Activated naive CD4-positive, alpha-beta T cell treated with anti-CD3 and anti-CD28 coated beads, Interleukin-2, amount 50 U/mL, for 16 hours (primary cell): ENCODE data around the gene ZNF668.
A peak's percentile ranks its signal among the peaks of the same experiment; 100 is the strongest.
"Not testable (repeated sequence)": the region's sequence is repeated elsewhere in the genome, so short reads cannot be mapped to it uniquely, and the experiment has no call there.

Source experiments
- DNase-seq: peaks from one replicate; pipeline ENCODE4 v3.0.0-alpha.2; 2020

Gene ZNF668

GRCh38 chr16:31050280-31051030, 23.6 kb downstream of the ZNF668 start:
- DNase-seq, result no peak

DNA sequence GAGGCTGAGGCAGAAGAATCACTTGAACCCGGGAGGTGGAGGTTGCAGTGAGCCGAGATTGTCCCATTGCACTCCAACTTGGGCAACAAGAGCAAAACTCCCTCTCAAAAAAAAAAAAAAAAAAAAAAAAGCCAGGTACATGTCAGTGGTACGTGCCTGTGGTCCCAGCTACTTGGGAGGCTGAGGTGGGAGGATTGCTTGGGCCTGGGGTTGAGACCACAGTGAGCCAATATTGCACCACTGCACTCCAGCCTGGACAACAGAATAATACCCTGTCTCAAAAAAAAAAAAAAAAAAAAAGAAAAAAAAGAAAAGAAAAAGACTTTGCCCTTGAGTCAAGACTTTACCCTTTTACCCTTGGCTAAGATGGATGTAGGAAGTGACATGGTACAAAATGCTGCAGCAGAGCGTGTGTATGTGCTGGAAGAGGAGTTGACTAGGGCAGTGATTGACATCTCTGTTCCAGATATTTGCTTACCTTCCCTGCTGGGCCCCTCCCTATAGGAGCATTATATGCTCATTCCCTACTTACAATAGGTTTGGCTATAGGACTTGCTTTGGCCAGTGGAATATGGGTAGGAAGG, 30.1 kb downstream of the ZNF668 start:
- no peak for DNase-seq

DNA sequence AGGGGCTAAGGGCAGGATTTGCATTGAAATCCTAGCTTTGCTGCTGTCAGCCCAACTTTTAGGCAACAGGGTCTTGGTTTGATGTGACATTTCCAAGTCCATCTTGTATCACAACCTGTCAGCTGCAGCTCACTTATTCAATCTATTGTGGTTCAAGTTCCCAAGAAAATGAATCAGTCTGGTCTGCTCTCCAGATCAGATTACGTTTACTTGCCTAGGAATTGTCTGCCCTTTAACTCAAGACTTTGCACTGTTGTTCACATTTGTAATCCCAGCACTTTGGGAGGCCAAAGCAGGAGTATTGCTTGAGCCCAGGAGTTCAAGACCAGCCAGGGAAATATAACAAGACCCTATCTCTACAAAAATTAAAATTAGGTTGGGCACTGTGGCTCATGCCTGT, 30.7 kb downstream of the ZNF668 start:
- DNase-seq, result no peak

- DNase-seq, result no peak
These were observed 31.2 kb downstream of the ZNF668 start for GRCh38 chr16:31042866-31043265.

DNA sequence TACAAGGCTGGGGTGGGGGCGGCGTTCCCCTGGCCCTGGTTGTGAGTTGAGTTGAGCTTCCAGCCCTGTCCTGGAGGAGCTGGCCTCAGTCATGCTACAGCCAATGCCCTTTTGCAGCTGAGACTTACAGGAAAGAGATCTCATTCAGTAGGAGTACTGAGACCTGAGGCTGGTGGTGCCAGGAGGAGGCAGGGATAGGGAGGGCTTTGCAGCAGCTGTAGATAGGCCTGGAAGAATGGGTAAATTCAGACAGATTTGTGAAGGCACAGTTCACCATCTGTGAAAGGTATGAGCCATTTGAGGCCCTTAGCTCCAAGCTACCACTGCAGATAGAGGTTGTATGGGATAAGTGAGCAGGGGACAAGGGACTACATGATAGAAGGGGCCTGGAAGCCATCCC, 35.0 kb downstream of the ZNF668 start:
- no peak for DNase-seq

- DNase-seq, result no peak
These were observed 37.3 kb downstream of the ZNF668 start for GRCh38 chr16:31036691-31037090.

GRCh38 chr16:31033709-31034492, 40.1 kb downstream of the ZNF668 start:
- DNase-seq, result peak; percentile 90

DNA sequence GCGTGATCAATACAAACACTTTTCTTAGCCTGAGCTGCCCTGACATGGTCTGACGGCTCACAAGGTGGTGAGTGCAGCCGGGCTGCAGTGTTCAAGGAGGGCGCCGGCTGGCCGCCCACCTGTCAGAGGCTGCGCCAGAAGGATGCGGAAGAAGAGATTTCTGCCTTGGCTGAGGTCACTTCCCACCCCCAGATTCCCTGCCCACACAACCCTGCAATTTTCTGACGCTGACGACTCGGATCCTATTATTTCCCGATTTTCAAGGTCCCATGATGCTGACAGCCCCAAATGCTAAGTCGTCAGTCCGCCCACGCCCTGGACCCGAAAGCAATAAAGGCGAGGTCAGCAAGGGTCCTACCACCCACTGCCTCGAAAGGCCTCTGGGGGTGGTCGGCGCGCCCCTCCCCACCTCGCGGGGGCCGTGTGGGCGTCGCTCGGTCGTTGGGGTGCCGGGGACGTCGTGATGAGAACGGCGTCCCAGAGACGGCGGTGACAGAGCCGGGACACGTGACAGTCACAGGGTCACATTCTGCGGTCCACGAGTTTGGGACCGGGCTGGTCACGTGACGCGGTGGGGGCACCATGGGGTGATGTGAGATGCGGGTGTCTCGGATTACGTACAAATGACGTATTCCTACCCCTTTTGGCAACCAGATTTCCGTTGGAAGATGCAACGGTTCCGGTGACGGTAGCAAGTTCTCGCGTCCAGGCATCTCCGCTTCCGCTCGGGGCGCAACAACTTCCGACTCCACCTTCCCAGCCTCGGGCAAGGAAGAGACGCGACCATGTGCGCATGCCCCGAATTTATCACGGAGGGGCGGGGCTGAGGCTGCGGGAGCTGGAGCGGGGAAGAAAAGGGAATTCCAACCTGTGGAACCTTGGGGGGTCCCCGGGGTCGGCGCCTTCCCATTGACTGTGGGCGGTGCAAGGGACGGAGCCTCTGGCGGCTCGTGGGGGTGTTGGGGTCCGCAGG, 41.0 kb downstream of the ZNF668 start, which contains the start of gene STX4:
TSS of gene STX4 (plus strand) at position 823 of the 973 bp plus-strand sequence. CDS start 248 bp downstream, outside the sequence.
- DNase-seq, result peak; percentile 96

GRCh38 chr16:31031276-31031675, 42.8 kb downstream of the ZNF668 start:
- no peak for DNase-seq

DNA sequence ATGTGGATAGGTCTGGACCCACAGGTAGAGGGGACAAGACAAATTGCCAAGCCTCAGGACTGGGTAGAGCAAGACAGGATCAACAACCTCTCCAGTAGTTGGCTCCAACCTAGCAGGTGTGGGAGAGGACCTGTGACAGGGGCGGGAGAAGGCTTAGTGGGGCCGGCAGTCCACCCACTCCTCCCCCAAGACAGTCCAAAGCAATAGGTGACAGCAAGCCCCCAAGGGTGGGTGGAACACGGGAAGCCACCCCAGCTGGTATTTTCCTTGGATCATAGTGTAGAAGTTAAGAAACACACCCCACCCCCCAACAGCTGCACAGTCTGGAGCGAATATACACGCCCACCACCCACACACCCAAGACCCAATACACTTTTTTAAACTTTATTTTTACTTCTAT, 44.8 kb downstream of the ZNF668 start:
- no peak for DNase-seq

DNA sequence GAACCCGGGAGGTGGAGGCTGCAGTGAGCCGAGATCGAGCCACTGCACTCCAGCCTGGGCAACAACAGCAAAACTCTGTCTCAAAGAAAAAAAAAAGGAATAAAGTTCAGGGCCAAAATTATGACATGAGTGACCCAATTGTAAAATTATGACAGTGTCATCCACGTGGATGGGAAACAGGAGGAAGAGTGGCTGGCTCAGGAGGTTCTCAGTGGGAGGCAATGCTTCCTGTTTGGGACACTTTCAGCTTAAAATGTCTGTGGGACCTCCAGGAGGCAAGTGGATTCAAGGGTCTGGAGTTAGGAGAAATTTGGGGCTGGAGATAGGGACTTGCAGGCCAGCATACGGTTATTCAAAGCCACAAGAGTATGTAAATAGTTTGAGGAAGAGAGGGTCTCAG, 48.7 kb downstream of the ZNF668 start:
- DNase-seq, result no peak

DNA sequence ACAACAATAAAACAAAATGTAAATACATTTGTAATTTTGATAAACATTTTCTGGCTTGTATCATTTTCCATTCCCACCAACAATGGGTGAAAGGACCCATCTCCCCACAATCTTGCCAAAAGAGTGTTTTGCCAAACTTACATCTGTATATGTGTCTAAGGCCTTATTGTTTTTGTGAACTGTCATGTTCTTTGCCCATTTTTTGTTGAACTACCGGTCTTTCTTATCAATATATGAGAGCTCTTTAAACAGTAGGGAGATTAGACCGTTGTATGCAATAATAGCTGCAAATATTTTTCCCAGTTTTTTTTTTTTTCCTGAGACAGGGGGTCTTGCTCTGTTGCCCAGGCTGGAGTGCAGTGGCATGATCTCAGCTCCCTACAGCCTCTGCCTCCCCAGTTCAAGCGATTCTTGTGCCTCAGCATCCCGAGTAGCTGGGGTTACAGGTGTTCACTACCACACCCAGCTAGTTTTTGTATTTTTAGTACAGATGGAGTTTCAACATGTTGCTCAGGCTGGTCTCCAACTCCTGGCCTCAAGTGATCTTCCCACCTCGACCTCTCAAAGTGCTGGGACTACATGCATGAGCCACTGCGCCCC, 50.3 kb downstream of the ZNF668 start:
- no peak for DNase-seq

- DNase-seq, result no peak
These were observed 50.8 kb downstream of the ZNF668 start for GRCh38 chr16:31023252-31023602.

DNA sequence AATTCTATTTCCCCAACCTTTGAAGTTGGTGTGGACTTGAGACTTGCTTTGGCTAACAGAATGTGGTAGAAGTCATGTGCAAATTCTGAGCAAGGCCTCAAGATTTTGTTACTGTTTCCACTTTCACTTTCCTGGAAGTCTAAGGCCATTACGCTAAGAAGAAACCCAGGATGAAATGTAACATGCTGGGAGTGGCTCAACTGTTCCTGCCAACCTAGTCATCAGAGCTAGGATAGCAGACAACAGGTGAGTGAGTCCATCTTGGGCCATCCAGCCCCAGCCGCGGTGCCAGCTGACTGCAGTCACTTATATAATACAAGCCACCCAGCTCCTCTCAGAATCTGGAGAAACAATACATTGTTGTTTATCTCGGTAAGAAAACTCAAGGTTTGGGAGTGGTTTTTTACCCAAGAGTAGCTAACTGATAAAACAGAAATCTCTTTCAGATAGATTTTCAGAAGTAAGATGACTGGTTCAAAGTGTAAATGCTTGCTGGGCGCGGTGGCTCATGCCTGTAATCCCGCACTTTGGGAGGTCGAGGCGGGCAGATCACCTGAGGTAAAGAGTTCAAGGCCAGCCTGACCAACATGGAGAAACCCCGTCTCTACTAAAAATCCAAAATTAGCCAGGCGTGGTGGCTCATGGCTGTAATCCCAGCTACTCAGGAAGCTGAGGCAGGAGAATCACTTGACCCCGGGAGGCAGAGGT, 51.3 kb downstream of the ZNF668 start:
- DNase-seq, result no peak

DNA sequence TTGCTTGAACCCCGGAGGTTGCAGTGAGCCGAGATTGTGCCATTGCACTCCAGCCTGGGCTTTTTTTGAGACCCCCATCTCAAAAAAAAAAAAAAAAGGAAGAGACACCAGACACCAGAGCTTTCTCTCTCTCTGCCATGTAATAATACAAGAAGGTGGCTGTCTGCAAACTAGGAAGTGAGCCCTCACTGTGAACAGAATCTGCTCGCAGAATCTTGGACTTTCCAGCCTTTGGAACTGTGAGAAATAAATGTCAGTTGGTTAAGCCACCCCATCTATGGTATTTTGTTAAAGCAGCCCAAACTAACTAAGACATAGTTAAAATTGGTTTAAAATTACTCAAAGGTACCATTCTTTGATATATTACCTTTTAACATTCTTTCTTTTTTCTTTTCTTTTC, 53.5 kb downstream of the ZNF668 start:
- DNase-seq, result no peak

- not testable (repeated sequence) for DNase-seq
These were observed 56.3 kb downstream of the ZNF668 start for GRCh38 chr16:31017756-31018155.

DNA sequence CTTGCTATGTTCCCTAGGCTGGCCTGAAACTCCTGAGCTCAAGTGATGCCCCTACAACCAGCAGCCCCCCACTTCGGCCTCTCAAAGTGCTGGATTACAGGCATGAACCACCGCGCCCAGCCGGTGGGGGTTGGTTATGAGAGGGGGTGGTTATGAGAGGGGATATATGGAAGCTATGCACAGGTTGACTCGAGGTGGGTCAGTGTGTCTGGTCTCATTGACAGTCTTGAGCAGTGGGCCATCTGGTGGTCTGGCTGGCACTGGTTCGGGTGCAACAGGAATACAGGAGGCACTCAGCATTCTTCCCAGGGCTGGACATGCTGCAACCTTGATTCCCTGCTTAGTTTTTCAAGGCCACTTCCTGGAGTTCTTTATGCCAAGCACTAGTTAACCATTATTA, 58.0 kb downstream of the ZNF668 start:
- no peak for DNase-seq

GRCh38 chr16:31013292-31013691, 60.7 kb downstream of the ZNF668 start:
- not testable (repeated sequence) for DNase-seq

GRCh38 chr16:31011815-31012214, 62.2 kb downstream of the ZNF668 start:
- not testable (repeated sequence) for DNase-seq
